ENCODE measurements around the gene ARL4C. TPM values are rescaled to one million over a fixed set of nuclear protein-coding genes. Genes with fewer than 3 reads are reported as not detected.

ARL4C gene
- total and polyA plus RNA-seq, 9 donors: 0.94 to 18.3 (median 5.1) TPM

GRCh38 chr2:234537929-234538328 is 41.0 kb upstream of the ARL4C start:
- H3K36me3 ChIP-seq: no peaks in the 10 kb centered on the region
- H3K4me3 ChIP-seq: no peak overlapping the region
- no peaks in the 10 kb centered on the region for H3K4me1 ChIP-seq (ENCODE audit: insufficient read depth)
- 51 to 84% (median 69%) methylated on average over 4 of the region's 4 CpGs for WGBS, 3 donors
- DNase-seq: no peak
- intact Hi-C loops (cut with DNase I): no loop called here
- no peak for TF ChIP-seq POLR2A (IDR thresholded peaks at IDR 0.05)
- TF ChIP-seq EP300 (IDR thresholded peaks at IDR 0.05): no peak
- TF ChIP-seq, protein P1, sequence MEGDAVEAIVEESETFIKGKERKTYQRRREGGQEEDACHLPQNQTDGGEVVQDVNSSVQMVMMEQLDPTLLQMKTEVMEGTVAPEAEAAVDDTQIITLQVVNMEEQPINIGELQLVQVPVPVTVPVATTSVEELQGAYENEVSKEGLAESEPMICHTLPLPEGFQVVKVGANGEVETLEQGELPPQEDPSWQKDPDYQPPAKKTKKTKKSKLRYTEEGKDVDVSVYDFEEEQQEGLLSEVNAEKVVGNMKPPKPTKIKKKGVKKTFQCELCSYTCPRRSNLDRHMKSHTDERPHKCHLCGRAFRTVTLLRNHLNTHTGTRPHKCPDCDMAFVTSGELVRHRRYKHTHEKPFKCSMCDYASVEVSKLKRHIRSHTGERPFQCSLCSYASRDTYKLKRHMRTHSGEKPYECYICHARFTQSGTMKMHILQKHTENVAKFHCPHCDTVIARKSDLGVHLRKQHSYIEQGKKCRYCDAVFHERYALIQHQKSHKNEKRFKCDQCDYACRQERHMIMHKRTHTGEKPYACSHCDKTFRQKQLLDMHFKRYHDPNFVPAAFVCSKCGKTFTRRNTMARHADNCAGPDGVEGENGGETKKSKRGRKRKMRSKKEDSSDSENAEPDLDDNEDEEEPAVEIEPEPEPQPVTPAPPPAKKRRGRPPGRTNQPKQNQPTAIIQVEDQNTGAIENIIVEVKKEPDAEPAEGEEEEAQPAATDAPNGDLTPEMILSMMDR (IDR thresholded peaks at IDR 0.05): no peak
- H3K27me3 ChIP-seq: no peaks in the 10 kb centered on the region
- no peak overlapping the region for H3K27ac ChIP-seq
- H3K9me3 ChIP-seq: no peaks in the 10 kb centered on the region

DNA sequence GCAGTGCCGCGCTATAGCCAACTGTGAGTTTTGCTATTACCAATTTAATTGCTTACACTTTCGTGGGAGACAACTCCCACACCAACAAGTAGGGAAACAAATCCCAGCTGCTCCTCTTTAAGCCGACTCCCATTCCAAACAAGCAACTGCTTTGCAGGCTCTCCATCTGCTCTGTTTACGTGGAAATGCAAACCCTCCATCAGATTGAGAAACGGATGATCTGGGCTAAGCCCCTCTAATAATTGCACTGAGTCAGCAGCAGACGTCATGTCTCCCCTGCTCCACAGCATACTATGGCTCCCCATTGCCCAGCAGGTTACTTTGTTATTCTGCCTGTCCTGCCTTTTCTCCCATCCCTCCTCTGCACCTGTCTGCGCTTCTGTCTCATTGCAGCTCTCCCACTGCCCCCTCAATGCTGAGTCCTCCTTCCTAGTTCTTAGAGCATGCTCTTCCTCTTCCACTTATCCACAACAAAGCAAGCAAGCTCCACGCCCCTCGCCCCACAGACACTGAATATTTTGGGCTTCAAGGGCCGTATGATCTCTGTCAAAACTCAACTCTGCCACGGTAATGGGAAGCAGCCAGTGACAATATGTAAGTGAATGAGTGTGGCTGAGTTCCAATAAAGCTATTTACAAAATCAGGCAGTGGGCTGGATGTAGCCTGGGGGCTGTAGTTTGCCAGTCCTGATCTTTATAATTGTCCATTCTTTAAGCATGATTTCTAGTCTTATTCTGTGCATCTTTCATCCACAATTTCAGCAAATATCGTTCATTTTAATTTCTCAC is 39.5 kb upstream of the ARL4C start:
- H3K9me3 ChIP-seq: no peaks in the 10 kb centered on the region
- TF ChIP-seq, protein P1 (IDR thresholded peaks at IDR 0.05): no peak
- TF ChIP-seq EP300 (IDR thresholded peaks at IDR 0.05) (no peak), POLR2A (IDR thresholded peaks at IDR 0.05) (no peak)
- H3K36me3 ChIP-seq: no peaks in the 10 kb centered on the region
- no peak overlapping the region for H3K27ac ChIP-seq
- 10 to 20% (median 19%) methylated on average over 13 of the region's 13 CpGs for WGBS, 3 donors
- intact Hi-C loops (cut with DNase I): no loop called here
- no peak for DNase-seq
- H3K27me3 ChIP-seq: no peaks in the 10 kb centered on the region
- H3K4me1 ChIP-seq (ENCODE audit: insufficient read depth): no peaks in the 10 kb centered on the region
- H3K4me3 ChIP-seq: no peak overlapping the region

- Histone ChIP-seq H3K27ac (no peak overlapping the region), H3K9me3 (no peaks in the 10 kb centered on the region), H3K4me3 (no peak overlapping the region), H3K36me3 (no peaks in the 10 kb centered on the region), H3K27me3 (no peaks in the 10 kb centered on the region), H3K4me1 (ENCODE audit: insufficient read depth) (no peaks in the 10 kb centered on the region)
- TF ChIP-seq POLR2A (IDR thresholded peaks at IDR 0.05) (no peak), EP300 (IDR thresholded peaks at IDR 0.05) (no peak)
- TF ChIP-seq, protein P1 (IDR thresholded peaks at IDR 0.05): no peak
- intact Hi-C loops (cut with DNase I): no loop called here
- no peak for DNase-seq
- 27 to 30% (median 29%) methylated on average over 1 of the region's 1 CpG for WGBS, 3 donors
Measured at GRCh38 chr2:234535464-234535863, 38.6 kb upstream of the ARL4C start.

- intact Hi-C loops (cut with DNase I): no loop called here
Measured at GRCh38 chr2:234534515-234534914, 37.6 kb upstream of the ARL4C start.

More at GRCh38 chr2:234534515-234534914, 37.6 kb upstream of the ARL4C start:
- Histone ChIP-seq H3K4me3 (no peak overlapping the region), H3K27ac (no peak overlapping the region), H3K9me3 (no peaks in the 10 kb centered on the region), H3K36me3 (no peaks in the 10 kb centered on the region), H3K27me3 (no peaks in the 10 kb centered on the region), H3K4me1 (ENCODE audit: insufficient read depth) (no peaks in the 10 kb centered on the region)
- DNase-seq: no peak
- 85 to 91% (median 87%) methylated on average over 8 of the region's 8 CpGs for WGBS, 3 donors
- no peak for TF ChIP-seq POLR2A (IDR thresholded peaks at IDR 0.05)
- TF ChIP-seq, protein P1 (IDR thresholded peaks at IDR 0.05): no peak
- no peak for TF ChIP-seq EP300 (IDR thresholded peaks at IDR 0.05)

All from ovary (tissue), 9 donors.